GM21381 (cell line): ENCODE results near the gene NRG2.

Source experiments
- ATAC-seq: cut with Tn5 transposase; IDR thresholded peaks from one replicate; pipeline ENCODE4 v1.9.1; 2021; ENCODE audit warnings: mild to moderate bottlenecking, moderate library complexity; ENCODE audit not compliant: unreplicated experiment

Gene NRG2

GRCh38 chr5:139951296-139951924 lies 91.7 kb downstream of the NRG2 start:
- ATAC-seq = no peak

GRCh38 chr5:139950436-139950835 lies 92.7 kb downstream of the NRG2 start:
- no peak for ATAC-seq

GRCh38 chr5:139949710-139950109 lies 93.4 kb downstream of the NRG2 start:
- ATAC-seq = no peak

- ATAC-seq = no peak
Measured at GRCh38 chr5:139947727-139948126, 95.4 kb downstream of the NRG2 start.

- ATAC-seq = no peak
Measured at GRCh38 chr5:139946440-139946839, 96.7 kb downstream of the NRG2 start.

- ATAC-seq = no peak
Measured at GRCh38 chr5:139946006-139946405, 97.1 kb downstream of the NRG2 start.

GRCh38 chr5:139942243-139942642 lies 100.9 kb downstream of the NRG2 start:
- ATAC-seq = no peak

GRCh38 chr5:139930406-139930805 lies 112.7 kb downstream of the NRG2 start:
- no peak for ATAC-seq

- no peak for ATAC-seq
Measured at GRCh38 chr5:139926797-139927503, 116.1 kb downstream of the NRG2 start.

- no peak for ATAC-seq
Measured at GRCh38 chr5:139925650-139926640, 117.2 kb downstream of the NRG2 start.

- ATAC-seq = no peak
Measured at GRCh38 chr5:139925216-139925562, 117.9 kb downstream of the NRG2 start.

- no peak for ATAC-seq
Measured at GRCh38 chr5:139924294-139925215, 118.5 kb downstream of the NRG2 start.

- ATAC-seq = no peak
Measured at GRCh38 chr5:139919308-139919707, 123.8 kb downstream of the NRG2 start.

- no peak for ATAC-seq
Measured at GRCh38 chr5:139915834-139916233, 127.3 kb downstream of the NRG2 start.

- ATAC-seq = no peak
Measured at GRCh38 chr5:139915266-139915665, 127.8 kb downstream of the NRG2 start.

- no peak for ATAC-seq
Measured at GRCh38 chr5:139914218-139914807, 128.8 kb downstream of the NRG2 start.

GRCh38 chr5:139912804-139913203 lies 130.3 kb downstream of the NRG2 start:
- ATAC-seq = no peak

GRCh38 chr5:139912158-139912557 lies 130.9 kb downstream of the NRG2 start:
- ATAC-seq = no peak

- ATAC-seq = no peak
Measured at GRCh38 chr5:139911425-139912120, 131.5 kb downstream of the NRG2 start.

GRCh38 chr5:139910901-139911300 lies 132.2 kb downstream of the NRG2 start:
- no peak for ATAC-seq
